Measurements from ENCODE around the gene LONP2.

Gene LONP2

GRCh38 chr16:48386559-48387312 lies 142.6 kb downstream of the LONP2 start:
- Histone ChIP-seq H3K4me3 (ENCODE audit: insufficient read depth, low read length, poor library complexity, severe bottlenecking) (no peak overlapping the region), H3K9ac (ENCODE audit: low read length) (no peak overlapping the region), H3K79me2 (ENCODE audit: insufficient read depth, low read length) (peaks cover 28% of the 10 kb centered on the region), H3K4me2 (ENCODE audit: low read depth, low read length, poor library complexity, severe bottlenecking) (no peak overlapping the region), H3K36me3 (ENCODE audit: low read length) (no peaks in the 10 kb centered on the region), H3K9me3 (ENCODE audit: insufficient read depth, low read length) (no peaks in the 10 kb centered on the region), H2AFZ (ENCODE audit: low read depth, low read length, severe bottlenecking) (no peak overlapping the region), H3K9me2 (replicated peaks; ENCODE audit: insufficient read depth, low read length) (no peaks in the 10 kb centered on the region), H3K27ac (ENCODE audit: low read depth, low read length) (no peak overlapping the region), H3K27me3 (ENCODE audit: low read length) (no peaks in the 10 kb centered on the region), H4K20me1 (ENCODE audit: low read depth, low read length) (peaks cover 21% of the 10 kb centered on the region), H3F3A (ENCODE audit: insufficient read depth) (no peaks in the 10 kb centered on the region; the same call in 1 of the 2 replicates)
- no peak for TF ChIP-seq EZH2phosphoT487 (conservative IDR thresholded peaks at IDR 0.05; ENCODE audit: low read length)
- no peak for TF ChIP-seq CTCF (IDR thresholded peaks at IDR 0.05; ENCODE audit: insufficient read depth, low read length, poor library complexity, severe bottlenecking)

DNA sequence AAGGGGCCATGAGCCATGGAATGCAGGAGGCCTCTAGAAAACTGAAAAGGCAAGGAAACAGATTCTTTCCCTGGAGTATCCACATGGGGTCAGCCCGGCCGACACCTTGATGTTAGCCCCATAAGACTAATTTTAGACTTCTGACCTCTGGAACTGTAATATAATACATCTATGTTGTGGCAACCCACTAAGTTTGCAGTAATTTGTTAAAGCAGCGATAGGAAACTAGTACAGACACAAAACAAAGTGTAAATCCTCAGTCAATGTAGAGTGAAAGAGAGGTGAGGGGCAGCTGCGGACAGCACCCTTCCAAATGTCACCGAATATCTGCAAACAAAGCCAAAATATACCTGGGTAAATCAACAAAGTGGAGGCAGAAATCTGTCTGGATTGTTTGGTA lies 148.3 kb downstream of the LONP2 start:
- TF ChIP-seq CTCF (IDR thresholded peaks at IDR 0.05; ENCODE audit: insufficient read depth, low read length, poor library complexity, severe bottlenecking) (no peak), EZH2phosphoT487 (conservative IDR thresholded peaks at IDR 0.05; ENCODE audit: low read length) (no peak)
- Histone ChIP-seq H4K20me1 (ENCODE audit: low read depth, low read length) (no peaks in the 10 kb centered on the region), H3K27ac (ENCODE audit: low read depth, low read length) (no peak overlapping the region)

DNA sequence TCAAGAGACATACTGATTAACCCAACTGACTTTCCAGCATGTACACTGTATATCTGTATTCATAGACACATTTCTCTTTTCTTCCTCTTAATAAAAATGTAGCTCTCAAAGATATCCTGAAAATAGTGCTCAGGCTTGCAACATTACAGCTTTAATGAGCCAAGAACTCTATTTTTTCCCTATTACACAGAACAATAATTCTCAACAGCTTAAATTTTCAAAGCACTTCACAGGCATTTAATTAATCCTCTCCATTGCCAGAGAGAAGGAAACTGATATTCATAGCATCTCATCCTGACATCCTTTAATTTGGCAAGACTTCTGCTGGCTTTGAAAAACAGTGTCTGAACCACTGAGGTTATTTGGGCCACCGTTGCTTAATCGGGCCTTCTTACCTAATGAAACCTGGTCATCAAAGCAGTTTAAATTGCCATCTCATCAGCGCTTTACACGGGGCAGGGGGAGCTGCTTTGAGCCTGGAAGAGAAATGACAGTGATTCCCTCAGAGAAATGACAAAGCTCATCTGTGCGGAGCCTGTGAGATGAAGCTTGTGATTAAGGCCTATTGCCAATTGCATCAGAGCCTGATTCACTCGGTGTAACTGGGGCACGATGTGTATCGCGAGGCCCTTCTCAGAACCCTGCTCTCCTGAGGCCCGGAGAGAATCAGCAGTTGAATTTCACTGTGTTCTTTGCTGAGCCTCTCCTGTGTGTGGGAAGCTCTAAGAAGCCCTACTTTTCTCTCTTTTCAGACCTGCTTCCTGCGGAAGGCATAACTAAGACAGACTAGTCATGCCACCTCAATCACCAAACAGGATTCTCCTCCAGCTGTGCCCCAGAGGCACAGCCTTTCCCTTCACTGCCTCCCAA lies 149.6 kb downstream of the LONP2 start:
- H3K27ac ChIP-seq (ENCODE audit: low read depth, low read length) = no peak overlapping the region
- no peaks in the 10 kb centered on the region for H3K36me3 ChIP-seq (ENCODE audit: low read length)
- no peaks in the 10 kb centered on the region for H3K79me2 ChIP-seq (ENCODE audit: insufficient read depth, low read length)
- H3K9ac ChIP-seq (ENCODE audit: low read length) = no peak overlapping the region
- H3K4me3 ChIP-seq (ENCODE audit: insufficient read depth, low read length, poor library complexity, severe bottlenecking) = no peak overlapping the region
- H2AFZ ChIP-seq (ENCODE audit: low read depth, low read length, severe bottlenecking) = no peak overlapping the region
- H3F3A ChIP-seq (ENCODE audit: insufficient read depth) = no peaks in the 10 kb centered on the region
- no peaks in the 10 kb centered on the region for H4K20me1 ChIP-seq (ENCODE audit: low read depth, low read length)
- H3K27me3 ChIP-seq (ENCODE audit: low read length) = no peaks in the 10 kb centered on the region
- no peaks in the 10 kb centered on the region for H3K9me2 ChIP-seq (replicated peaks; ENCODE audit: insufficient read depth, low read length)
- H3K4me2 ChIP-seq (ENCODE audit: low read depth, low read length, poor library complexity, severe bottlenecking) = no peak overlapping the region
- TF ChIP-seq CTCF (IDR thresholded peaks at IDR 0.05; ENCODE audit: insufficient read depth, low read length, poor library complexity, severe bottlenecking) = no peak
- TF ChIP-seq EZH2phosphoT487 (conservative IDR thresholded peaks at IDR 0.05; ENCODE audit: low read length) = no peak
- H3K9me3 ChIP-seq (ENCODE audit: insufficient read depth, low read length) = no peaks in the 10 kb centered on the region

More for the DNA sequence above, 148.3 kb downstream of the LONP2 start:
- Histone ChIP-seq H3K79me2 (ENCODE audit: insufficient read depth, low read length) (no peaks in the 10 kb centered on the region), H3K4me3 (ENCODE audit: insufficient read depth, low read length, poor library complexity, severe bottlenecking) (no peak overlapping the region), H3K9ac (ENCODE audit: low read length) (no peak overlapping the region), H3K27me3 (ENCODE audit: low read length) (no peaks in the 10 kb centered on the region), H3F3A (ENCODE audit: insufficient read depth) (no peaks in the 10 kb centered on the region), H3K9me3 (ENCODE audit: insufficient read depth, low read length) (no peaks in the 10 kb centered on the region), H3K4me2 (ENCODE audit: low read depth, low read length, poor library complexity, severe bottlenecking) (no peak overlapping the region), H3K36me3 (ENCODE audit: low read length) (no peaks in the 10 kb centered on the region), H2AFZ (ENCODE audit: low read depth, low read length, severe bottlenecking) (no peak overlapping the region), H3K9me2 (replicated peaks; ENCODE audit: insufficient read depth, low read length) (no peaks in the 10 kb centered on the region)

Measured in SU-DHL-6 (cell line).